SK-N-SH treated with all-trans-retinoic acid at 6 μM for 48 hours (cell line): ENCODE measurements around the gene GHDC.

Experiments used
- ATAC-seq: fragments of 200-7000 bp; cut with Tn5 transposase; 3 replicates; pipeline ENCODE4 v1.9.1; 2020; ENCODE audit warnings: mild to moderate bottlenecking, moderate library complexity
- ARNTL ChIP-seq: fragments of 450-650 bp; formaldehyde crosslinking; IDR thresholded peaks from 2 replicates; pipeline ENCODE4 v1.5.0; 2020; ENCODE audit warnings: low read depth, mild to moderate bottlenecking, moderate library complexity, borderline replicate concordance
- BACH2 ChIP-seq: fragments of 250-450 bp; sonication (Bioruptor Pico); IDR thresholded peaks from 2 replicates; pipeline ENCODE4 v1.9.0; 2021; ENCODE audit warnings: mild to moderate bottlenecking, borderline replicate concordance
- CSDC2 ChIP-seq: fragments of 250-450 bp; sonication (Bioruptor Pico); IDR thresholded peaks from 2 replicates; pipeline ENCODE4 v1.5.0; 2020; ENCODE audit warnings: mild to moderate bottlenecking, moderate library complexity
- ESRRG ChIP-seq: fragments of 250-450 bp; sonication (Bioruptor Pico); IDR thresholded peaks from 2 replicates; pipeline ENCODE4 v1.6.1; 2021; ENCODE audit warnings: mild to moderate bottlenecking
- GLIS3 ChIP-seq: fragments of 250-450 bp; sonication (Bioruptor Pico); IDR thresholded peaks from 2 replicates; pipeline ENCODE4 v1.5.0; 2020; ENCODE audit warnings: mild to moderate bottlenecking, moderate library complexity
- ISL1 ChIP-seq: fragments of 250-450 bp; sonication (Bioruptor Pico); IDR thresholded peaks from 2 replicates; pipeline ENCODE4 v2.1.2; 2022; ENCODE audit warnings: mild to moderate bottlenecking, moderate library complexity
- OSR1 ChIP-seq: fragments of 250-450 bp; sonication (Bioruptor Pico); IDR thresholded peaks from 2 replicates; pipeline ENCODE4 v1.8.0; 2022; ENCODE audit warnings: moderate library complexity, mild to moderate bottlenecking, inconsistent platforms
- PPARA ChIP-seq: fragments of 250-450 bp; sonication (Bioruptor Pico); IDR thresholded peaks from 2 replicates; pipeline ENCODE4 v1.5.0; 2020; ENCODE audit warnings: mild to moderate bottlenecking, borderline replicate concordance
- RARB ChIP-seq: fragments of 250-450 bp; sonication (Bioruptor Pico); IDR thresholded peaks from 2 replicates; pipeline ENCODE4 v1.8.0; 2021; ENCODE audit warnings: mild to moderate bottlenecking, moderate library complexity
- SNAI2 ChIP-seq: fragments of 250-450 bp; sonication (Bioruptor Pico); IDR thresholded peaks from 2 replicates; pipeline ENCODE4 v1.5.0; 2020; ENCODE audit warnings: mild to moderate bottlenecking, moderate library complexity
- TCF4 ChIP-seq: fragments of 250-450 bp; sonication (Bioruptor Pico); IDR thresholded peaks from 2 replicates; pipeline ENCODE4 v1.8.0; 2021; ENCODE audit warnings: mild to moderate bottlenecking, moderate library complexity, borderline replicate concordance
- TOX ChIP-seq: fragments of 250-450 bp; sonication (Bioruptor Pico); IDR thresholded peaks from 2 replicates; pipeline ENCODE4 v1.8.0; 2021; ENCODE audit warnings: mild to moderate bottlenecking, moderate library complexity, borderline replicate concordance
- ZC3H10 ChIP-seq: fragments of 250-450 bp; sonication (Bioruptor Pico); IDR thresholded peaks from 2 replicates; pipeline ENCODE4 v1.5.1; 2021; ENCODE audit warnings: mild to moderate bottlenecking, moderate library complexity
- ZFP3 ChIP-seq: fragments of 250-450 bp; sonication (Bioruptor Pico); IDR thresholded peaks from 2 replicates; pipeline ENCODE4 v1.5.0; 2020; ENCODE audit warnings: mild to moderate bottlenecking, moderate library complexity
- ZFP30 ChIP-seq: fragments of 450-650 bp; formaldehyde crosslinking; IDR thresholded peaks from 2 replicates; pipeline ENCODE4 v1.5.0; 2022; ENCODE audit warnings: mild to moderate bottlenecking, moderate library complexity
- ZNF565 ChIP-seq: fragments of 450-650 bp; formaldehyde crosslinking; conservative IDR thresholded peaks from 2 replicates; pipeline ENCODE4 v1.5.0; 2020; ENCODE audit warnings: low read depth, mild to moderate bottlenecking, moderate library complexity
- ZNF70 ChIP-seq: fragments of 450-650 bp; formaldehyde crosslinking; IDR thresholded peaks from 2 replicates; pipeline ENCODE4 v1.5.0; 2020; ENCODE audit warnings: mild to moderate bottlenecking, moderate library complexity
- ZNF8 ChIP-seq: fragments of 450-650 bp; formaldehyde crosslinking; IDR thresholded peaks from 2 replicates; pipeline ENCODE4 v1.5.0; 2020; ENCODE audit warnings: mild to moderate bottlenecking, moderate library complexity
- TF ChIP-seq, protein P1 (sequence below): fragments of 250-450 bp; sonication (Bioruptor Pico); IDR thresholded peaks from 2 replicates; pipeline ENCODE4 v1.5.0; 2020; ENCODE audit warnings: mild to moderate bottlenecking, moderate library complexity
- TF ChIP-seq, protein P2 (sequence below): fragments of 250-450 bp; sonication (Bioruptor Pico); IDR thresholded peaks from 2 replicates; pipeline ENCODE4 v1.5.1; 2020; ENCODE audit warnings: low read depth, mild to moderate bottlenecking, moderate library complexity
- TF ChIP-seq, protein P3 (sequence below): fragments of 250-450 bp; sonication (Bioruptor Pico); IDR thresholded peaks from 2 replicates; pipeline ENCODE4 v1.8.0; 2021; ENCODE audit warnings: low read depth, mild to moderate bottlenecking, moderate library complexity, borderline replicate concordance
- TF ChIP-seq, protein P4 (sequence below): fragments of 250-450 bp; sonication (Bioruptor Pico); IDR thresholded peaks from 2 replicates; pipeline ENCODE4 v1.8.0; 2020; ENCODE audit warnings: mild to moderate bottlenecking, moderate library complexity, borderline replicate concordance

Gene GHDC

DNA sequence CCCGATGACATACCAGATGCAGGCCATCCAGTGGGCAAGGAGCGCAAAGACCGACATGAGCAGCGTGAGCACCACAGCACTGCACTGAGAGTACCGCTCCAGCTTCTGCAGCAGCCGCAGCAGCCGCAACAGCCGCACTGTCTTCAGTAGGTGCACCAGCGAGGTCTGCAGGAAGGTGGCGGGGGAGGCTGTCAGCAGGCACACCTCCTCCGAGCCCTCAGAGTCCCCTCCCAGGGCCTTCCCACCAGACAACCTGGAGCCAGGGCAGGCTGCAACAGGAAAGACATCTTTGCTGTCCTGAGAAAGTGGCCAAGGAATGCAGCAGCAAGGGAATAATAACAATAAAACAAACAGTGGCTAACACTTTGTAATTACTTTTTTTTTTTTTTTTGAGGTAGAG lies 22.5 kb downstream of the GHDC start:
- no peak for ATAC-seq

DNA sequence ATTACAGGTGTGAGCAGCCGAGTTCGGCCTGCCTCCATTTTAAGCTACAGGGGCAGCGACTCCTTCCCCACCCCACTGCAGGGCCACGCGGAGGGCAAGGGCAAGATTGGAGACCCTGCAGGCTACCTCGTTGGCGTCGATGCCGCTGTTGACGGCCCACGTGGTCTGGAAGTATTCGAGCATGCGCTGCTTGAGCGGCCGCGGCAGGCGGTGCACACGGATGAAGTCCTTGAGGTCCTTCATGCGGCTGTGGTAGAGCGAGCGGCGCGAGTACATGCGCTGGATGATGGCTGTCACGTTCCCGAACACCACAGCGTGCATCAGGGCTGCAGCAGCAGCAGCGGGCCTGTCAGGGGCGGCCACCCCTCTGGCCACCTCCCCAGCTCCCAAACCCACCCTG lies 24.9 kb downstream of the GHDC start:
- TF ChIP-seq ZFP3 (CRISPR knock-in tag) (no peak), BACH2 (CRISPR knock-in tag) (no peak), ESRRG (no peak), ZNF8 (no peak), TOX (CRISPR knock-in tag) (no peak), SNAI2 (CRISPR knock-in tag) (no peak), GLIS3 (CRISPR knock-in tag) (no peak), CSDC2 (CRISPR knock-in tag) (no peak), ZNF70 (CRISPR knock-in tag) (no peak), OSR1 (no peak), ZFP30 (CRISPR knock-in tag) (no peak)
- TF ChIP-seq, protein P1, sequence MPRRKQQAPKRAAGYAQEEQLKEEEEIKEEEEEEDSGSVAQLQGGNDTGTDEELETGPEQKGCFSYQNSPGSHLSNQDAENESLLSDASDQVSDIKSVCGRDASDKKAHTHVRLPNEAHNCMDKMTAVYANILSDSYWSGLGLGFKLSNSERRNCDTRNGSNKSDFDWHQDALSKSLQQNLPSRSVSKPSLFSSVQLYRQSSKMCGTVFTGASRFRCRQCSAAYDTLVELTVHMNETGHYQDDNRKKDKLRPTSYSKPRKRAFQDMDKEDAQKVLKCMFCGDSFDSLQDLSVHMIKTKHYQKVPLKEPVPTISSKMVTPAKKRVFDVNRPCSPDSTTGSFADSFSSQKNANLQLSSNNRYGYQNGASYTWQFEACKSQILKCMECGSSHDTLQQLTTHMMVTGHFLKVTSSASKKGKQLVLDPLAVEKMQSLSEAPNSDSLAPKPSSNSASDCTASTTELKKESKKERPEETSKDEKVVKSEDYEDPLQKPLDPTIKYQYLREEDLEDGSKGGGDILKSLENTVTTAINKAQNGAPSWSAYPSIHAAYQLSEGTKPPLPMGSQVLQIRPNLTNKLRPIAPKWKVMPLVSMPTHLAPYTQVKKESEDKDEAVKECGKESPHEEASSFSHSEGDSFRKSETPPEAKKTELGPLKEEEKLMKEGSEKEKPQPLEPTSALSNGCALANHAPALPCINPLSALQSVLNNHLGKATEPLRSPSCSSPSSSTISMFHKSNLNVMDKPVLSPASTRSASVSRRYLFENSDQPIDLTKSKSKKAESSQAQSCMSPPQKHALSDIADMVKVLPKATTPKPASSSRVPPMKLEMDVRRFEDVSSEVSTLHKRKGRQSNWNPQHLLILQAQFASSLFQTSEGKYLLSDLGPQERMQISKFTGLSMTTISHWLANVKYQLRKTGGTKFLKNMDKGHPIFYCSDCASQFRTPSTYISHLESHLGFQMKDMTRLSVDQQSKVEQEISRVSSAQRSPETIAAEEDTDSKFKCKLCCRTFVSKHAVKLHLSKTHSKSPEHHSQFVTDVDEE (CRISPR knock-in tag) = no peak
- TF ChIP-seq, protein P2, sequence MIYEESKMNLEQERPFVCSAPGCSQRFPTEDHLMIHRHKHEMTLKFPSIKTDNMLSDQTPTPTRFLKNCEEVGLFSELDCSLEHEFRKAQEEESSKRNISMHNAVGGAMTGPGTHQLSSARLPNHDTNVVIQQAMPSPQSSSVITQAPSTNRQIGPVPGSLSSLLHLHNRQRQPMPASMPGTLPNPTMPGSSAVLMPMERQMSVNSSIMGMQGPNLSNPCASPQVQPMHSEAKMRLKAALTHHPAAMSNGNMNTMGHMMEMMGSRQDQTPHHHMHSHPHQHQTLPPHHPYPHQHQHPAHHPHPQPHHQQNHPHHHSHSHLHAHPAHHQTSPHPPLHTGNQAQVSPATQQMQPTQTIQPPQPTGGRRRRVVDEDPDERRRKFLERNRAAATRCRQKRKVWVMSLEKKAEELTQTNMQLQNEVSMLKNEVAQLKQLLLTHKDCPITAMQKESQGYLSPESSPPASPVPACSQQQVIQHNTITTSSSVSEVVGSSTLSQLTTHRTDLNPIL = no peak
- no peak for ATAC-seq

More for the DNA sequence above, 22.5 kb downstream of the GHDC start:
- TF ChIP-seq GLIS3 (CRISPR knock-in tag) (no peak), PPARA (CRISPR knock-in tag) (no peak), BACH2 (CRISPR knock-in tag) (no peak), RARB (CRISPR knock-in tag) (no peak), TCF4 (CRISPR knock-in tag) (no peak), ZFP30 (CRISPR knock-in tag) (no peak), ISL1 (CRISPR knock-in tag) (no peak), ZC3H10 (no peak), ESRRG (no peak), TOX (CRISPR knock-in tag) (no peak), SNAI2 (CRISPR knock-in tag) (no peak), ZFP3 (CRISPR knock-in tag) (no peak)
- TF ChIP-seq, protein P2 = no peak
- TF ChIP-seq, protein P3, sequence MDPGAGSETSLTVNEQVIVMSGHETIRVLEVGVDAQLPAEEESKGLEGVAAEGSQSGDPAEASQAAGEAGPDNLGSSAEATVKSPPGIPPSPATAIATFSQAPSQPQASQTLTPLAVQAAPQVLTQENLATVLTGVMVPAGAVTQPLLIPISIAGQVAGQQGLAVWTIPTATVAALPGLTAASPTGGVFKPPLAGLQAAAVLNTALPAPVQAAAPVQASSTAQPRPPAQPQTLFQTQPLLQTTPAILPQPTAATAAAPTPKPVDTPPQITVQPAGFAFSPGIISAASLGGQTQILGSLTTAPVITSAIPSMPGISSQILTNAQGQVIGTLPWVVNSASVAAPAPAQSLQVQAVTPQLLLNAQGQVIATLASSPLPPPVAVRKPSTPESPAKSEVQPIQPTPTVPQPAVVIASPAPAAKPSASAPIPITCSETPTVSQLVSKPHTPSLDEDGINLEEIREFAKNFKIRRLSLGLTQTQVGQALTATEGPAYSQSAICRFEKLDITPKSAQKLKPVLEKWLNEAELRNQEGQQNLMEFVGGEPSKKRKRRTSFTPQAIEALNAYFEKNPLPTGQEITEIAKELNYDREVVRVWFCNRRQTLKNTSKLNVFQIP (CRISPR knock-in tag) = no peak
- TF ChIP-seq, protein P1 (CRISPR knock-in tag) = no peak

DNA sequence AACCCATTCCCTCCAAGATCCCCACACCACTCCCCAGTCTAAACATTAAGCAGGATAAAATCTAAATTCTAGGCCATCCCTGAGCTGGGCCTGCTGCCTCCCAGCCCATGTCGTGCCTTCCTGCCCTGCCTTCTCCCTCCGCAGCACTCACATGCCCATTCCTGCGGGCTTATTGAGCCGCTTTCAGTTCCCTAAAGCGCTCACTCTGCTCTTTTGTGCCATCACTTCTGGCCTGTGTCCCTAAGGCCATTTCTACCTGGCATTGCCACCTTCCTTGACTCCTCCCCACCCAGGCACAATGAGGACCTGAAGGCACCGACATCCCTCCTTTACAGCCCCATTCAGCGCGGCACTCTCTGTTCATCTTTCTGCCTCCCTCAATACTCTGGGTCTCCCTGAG lies 26.5 kb downstream of the GHDC start:
- no peak for ATAC-seq
- TF ChIP-seq ZNF70 (CRISPR knock-in tag) (no peak), TOX (CRISPR knock-in tag) (no peak), ARNTL (CRISPR knock-in tag) (no peak), ISL1 (CRISPR knock-in tag) (no peak), ZNF565 (CRISPR knock-in tag) (no peak), PPARA (CRISPR knock-in tag) (no peak), SNAI2 (CRISPR knock-in tag) (no peak), ZFP30 (CRISPR knock-in tag) (no peak), ZC3H10 (no peak), ESRRG (no peak)
- TF ChIP-seq, protein P4, sequence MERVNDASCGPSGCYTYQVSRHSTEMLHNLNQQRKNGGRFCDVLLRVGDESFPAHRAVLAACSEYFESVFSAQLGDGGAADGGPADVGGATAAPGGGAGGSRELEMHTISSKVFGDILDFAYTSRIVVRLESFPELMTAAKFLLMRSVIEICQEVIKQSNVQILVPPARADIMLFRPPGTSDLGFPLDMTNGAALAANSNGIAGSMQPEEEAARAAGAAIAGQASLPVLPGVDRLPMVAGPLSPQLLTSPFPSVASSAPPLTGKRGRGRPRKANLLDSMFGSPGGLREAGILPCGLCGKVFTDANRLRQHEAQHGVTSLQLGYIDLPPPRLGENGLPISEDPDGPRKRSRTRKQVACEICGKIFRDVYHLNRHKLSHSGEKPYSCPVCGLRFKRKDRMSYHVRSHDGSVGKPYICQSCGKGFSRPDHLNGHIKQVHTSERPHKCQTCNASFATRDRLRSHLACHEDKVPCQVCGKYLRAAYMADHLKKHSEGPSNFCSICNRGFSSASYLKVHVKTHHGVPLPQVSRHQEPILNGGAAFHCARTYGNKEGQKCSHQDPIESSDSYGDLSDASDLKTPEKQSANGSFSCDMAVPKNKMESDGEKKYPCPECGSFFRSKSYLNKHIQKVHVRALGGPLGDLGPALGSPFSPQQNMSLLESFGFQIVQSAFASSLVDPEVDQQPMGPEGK (CRISPR knock-in tag) = no peak
- TF ChIP-seq, protein P2 = no peak
- TF ChIP-seq, protein P3 (CRISPR knock-in tag) = no peak
